T-cell (primary cell): ENCODE measurements around the gene PRDM12. TPM values are rescaled to one million over a fixed set of nuclear protein-coding genes. Genes with fewer than 3 reads are reported as not detected.

Source experiments
- ATAC-seq, 4 experiments: fragments of 200-7000 bp in 3 of 4; fragments of 150-1000 bp in 1 of 4; cut with Tn5 transposase; replicated peaks in 1 of 4; 1 replicate in 3 of 4; 2 replicates in 1 of 4; pipeline ENCODE4 v1.10.0; 2021; ENCODE audit warnings: moderate library complexity in 3 of 4, mild to moderate bottlenecking in 2 of 4, moderate number of reproducible peaks in 1 of 4
- CTCF ChIA-PET, 2 donors: fragments of 300-600 bp; sonication (Branson Sonifier 250); formaldehyde crosslinking; loops; one replicate each; lab custom pipeline; 2022; ENCODE audit warnings: antibody characterized with exemption in 2 of 2; lab: Charles Lee
- POLR2A ChIA-PET, 2 donors: fragments of 300-600 bp; sonication (Branson Sonifier 250); formaldehyde crosslinking; loops; one replicate each; lab custom pipeline; 2022; ENCODE audit warnings: antibody characterized with exemption in 2 of 2; lab: Charles Lee
- DNase-seq, 35 experiments: peaks; one replicate each; pipeline versions ENCODE4 v3.0.0 to v3.0.0-alpha.2; 2013 to 2023
- H3K27ac ChIP-seq: one replicate; pipeline ENCODE4 v1.5.1; 2013; ENCODE audit warnings: low read length
- H3K27me3 ChIP-seq, 2 experiments: replicated peaks in 1 of 2; 1 replicate in 1 of 2; 2 replicates in 1 of 2; pipeline versions ENCODE4 v1.6.1 to v1.7.0; 2013; ENCODE audit warnings: low read length in 1 of 2, mixed read lengths in 1 of 2; ENCODE audit not compliant: control insufficient read depth in 2 of 2, insufficient read depth in 2 of 2; ENCODE audit errors: extremely low read depth in 1 of 2
- H3K36me3 ChIP-seq, 2 donors: 1 replicate in 1 of 2; 2 replicates in 1 of 2; pipeline versions ENCODE4 v1.6.1 to v1.7.0; 2013; ENCODE audit warnings: low read length in 1 of 2; ENCODE audit not compliant: control insufficient read depth in 2 of 2, insufficient read depth in 1 of 2; ENCODE audit errors: extremely low read depth in 1 of 2
- H3K4me1 ChIP-seq, 2 experiments: 1 replicate in 1 of 2; 2 replicates in 1 of 2; pipeline versions ENCODE4 v1.6.1 to v1.7.0; 2013; ENCODE audit warnings: low read length in 2 of 2, mixed read lengths in 1 of 2; ENCODE audit not compliant: insufficient read depth in 2 of 2, control insufficient read depth in 1 of 2; ENCODE audit errors: extremely low read depth in 1 of 2
- H3K4me3 ChIP-seq, 2 donors: 1 replicate in 1 of 2; 2 replicates in 1 of 2; pipeline versions ENCODE4 v1.5.1 to v1.7.0; 2013; ENCODE audit warnings: mild to moderate bottlenecking in 2 of 2, low read length in 1 of 2, moderate library complexity in 1 of 2; ENCODE audit not compliant: control insufficient read depth in 1 of 2; ENCODE audit errors: extremely low read depth in 1 of 2
- H3K9me3 ChIP-seq: 2 replicates; pipeline ENCODE4 v1.7.0; 2013
- H3K27ac Mint-ChIP-seq, 2 donors: one replicate each; pipeline ENCODE4 v1.8.0; 2020 to 2021; ENCODE audit warnings: mild to moderate bottlenecking in 2 of 2, mixed read lengths in 2 of 2
- H3K27me3 Mint-ChIP-seq, 2 donors: one replicate each; pipeline ENCODE4 v1.8.0; 2021 to 2022; ENCODE audit warnings: mixed read lengths in 2 of 2
- H3K36me3 Mint-ChIP-seq: one replicate; pipeline ENCODE4 v1.8.0; 2021; ENCODE audit warnings: mixed read lengths
- H3K4me1 Mint-ChIP-seq, 3 donors: one replicate each; pipeline ENCODE4 v1.8.0; 2020 to 2022; ENCODE audit warnings: mixed read lengths in 3 of 3, mild to moderate bottlenecking in 1 of 3
- H3K4me3 Mint-ChIP-seq, 3 donors: one replicate each; pipeline ENCODE4 v1.8.0; 2020 to 2022; ENCODE audit warnings: mild to moderate bottlenecking in 3 of 3, mixed read lengths in 3 of 3, moderate library complexity in 3 of 3
- H3K9me3 Mint-ChIP-seq, 3 donors: one replicate each; pipeline ENCODE4 v1.8.0; 2020 to 2022; ENCODE audit warnings: mixed read lengths in 3 of 3
- WGBS: methylation state at CpG from one replicate; pipeline ENCODE4 v1.1.5; 2013; ENCODE audit warnings: missing lambda C conversion rate; ENCODE audit not compliant: insufficient coverage; 5-methylcytosine and 5-hydroxymethylcytosine counted together
- total RNA-seq, 35 experiments: library from RNA in 6 of 35; stranded (reverse) in 6 of 35; fragments of 120-200 nt in 1 of 35; gene quantifications; one replicate each; pipeline versions ENCODE4 v1.2.1 to v1.2.4 and lab custom pipeline; 2013 to 2026

The PRDM12 gene
- total RNA-seq, 5 donors from 2014 or later (not counting 1 experiment from before 2014, with no cell fraction given) = 0.13 to 0.19 (median 0.16) TPM; not detected in 2

GRCh38 chr9:130667120-130667435, 2.7 kb downstream of the PRDM12 start:
- Mint-ChIP-seq H3K27ac (no peak overlapping the region), H3K4me1 (peaks cover 20 to 26% (median 25%) of the 10 kb centered on the region in 3 donors), H3K4me3 (no peak overlapping the region), H3K9me3 (no peaks in the 10 kb centered on the region), H3K36me3 (no peaks in the 10 kb centered on the region), H3K27me3 (peaks cover 30 to 61% of the 10 kb centered on the region in 2 donors)
- Histone ChIP-seq H3K4me1 (peaks cover 2 to 43% of the 10 kb centered on the region in 2 experiments), H3K36me3 (no peaks in the 10 kb centered on the region), H3K27me3 (peaks cover 7 to 73% of the 10 kb centered on the region in 2 experiments), H3K9me3 (no peaks in the 10 kb centered on the region), H3K27ac (no peak overlapping the region), H3K4me3 (no peak overlapping the region)
- DNase-seq (no peak), ATAC-seq (no peak)
- CTCF ChIA-PET = no interaction called here
- WGBS = 49% methylated on average over 3 of the region's 4 CpGs
- POLR2A ChIA-PET = no interaction called here

- peaks cover 22 to 51% of the 10 kb centered on the region in 2 donors for H3K27me3 Mint-ChIP-seq
- POLR2A ChIA-PET = interaction anchor here in 1 of 2 donors (0.6 kb wide), 1 partner anchor 18 kb away, joined by 4 read pairs; no protein-coding TSS in a partner anchor
- CTCF ChIA-PET = interaction anchor here in 1 of 2 donors (0.6 kb wide), 1 partner anchor 523 kb away, joined by 3 read pairs; no protein-coding TSS in a partner anchor
Observed at GRCh38 chr9:130668196-130668595, 3.8 kb downstream of the PRDM12 start.

GRCh38 chr9:130668659-130669058, 4.3 kb downstream of the PRDM12 start:
- H3K36me3 Mint-ChIP-seq = no peaks in the 10 kb centered on the region
- H3K27me3 Mint-ChIP-seq = peaks cover 22 to 51% of the 10 kb centered on the region in 2 donors
- no peak for DNase-seq
- H3K4me3 Mint-ChIP-seq = no peak overlapping the region
- POLR2A ChIA-PET = interaction anchor here in 1 of 2 donors (0.6 kb wide), 1 partner anchor 17 kb away, joined by 4 read pairs; no protein-coding TSS in a partner anchor
- no peak overlapping the region for H3K27ac Mint-ChIP-seq
- peaks cover 12 to 14% (median 14%) of the 10 kb centered on the region in 3 donors for H3K4me1 Mint-ChIP-seq
- CTCF ChIA-PET = interaction anchor here in 1 of 2 donors (0.6 kb wide), 1 partner anchor 523 kb away, joined by 3 read pairs; no protein-coding TSS in a partner anchor
- no peak for ATAC-seq
- peaks cover 3 to 62% of the 10 kb centered on the region in 2 experiments for H3K27me3 ChIP-seq
- H3K9me3 Mint-ChIP-seq = no peaks in the 10 kb centered on the region
- H3K4me3 ChIP-seq = no peak overlapping the region
- peaks cover 0 to 27% of the 10 kb centered on the region in 2 experiments for H3K4me1 ChIP-seq
- no peaks in the 10 kb centered on the region for H3K9me3 ChIP-seq
- no peak overlapping the region for H3K27ac ChIP-seq
- WGBS = 74% methylated on average over 10 of the region's 12 CpGs
- H3K36me3 ChIP-seq = no peaks in the 10 kb centered on the region

More at GRCh38 chr9:130668196-130668595, 3.8 kb downstream of the PRDM12 start:
- 97% methylated on average over 13 of the region's 13 CpGs for WGBS
- no peak for DNase-seq
- Mint-ChIP-seq H3K27ac (no peak overlapping the region), H3K4me3 (no peak overlapping the region), H3K4me1 (peaks cover 13 to 17% (median 16%) of the 10 kb centered on the region in 3 donors), H3K36me3 (no peaks in the 10 kb centered on the region), H3K9me3 (no peaks in the 10 kb centered on the region)
- Histone ChIP-seq H3K27me3 (peaks cover 4 to 65% of the 10 kb centered on the region in 2 experiments), H3K36me3 (no peaks in the 10 kb centered on the region), H3K9me3 (no peaks in the 10 kb centered on the region), H3K4me3 (no peak overlapping the region), H3K4me1 (peaks cover under 1 to 31% of the 10 kb centered on the region in 2 experiments), H3K27ac (no peak overlapping the region)
- ATAC-seq = no peak

- peaks cover 3 to 49% of the 10 kb centered on the region in 2 experiments for H3K27me3 ChIP-seq
- no peaks in the 10 kb centered on the region for H3K9me3 ChIP-seq
- Mint-ChIP-seq H3K27me3 (peaks cover 22 to 44% of the 10 kb centered on the region in 2 donors), H3K4me3 (no peak overlapping the region), H3K4me1 (peaks cover 6 to 9% (median 8%) of the 10 kb centered on the region in 3 donors), H3K27ac (no peak overlapping the region), H3K9me3 (no peaks in the 10 kb centered on the region), H3K36me3 (no peaks in the 10 kb centered on the region)
- DNase-seq (no peak), ATAC-seq (no peak)
- H3K4me3 ChIP-seq = no peak overlapping the region
- POLR2A ChIA-PET = no interaction called here
- H3K4me1 ChIP-seq = peaks cover 0 to 15% of the 10 kb centered on the region in 2 experiments
- no peaks in the 10 kb centered on the region for H3K36me3 ChIP-seq
- no peak overlapping the region for H3K27ac ChIP-seq
- CTCF ChIA-PET = no interaction called here
- WGBS = 83% methylated on average over 2 of the region's 4 CpGs
Observed at GRCh38 chr9:130669965-130670364, 5.6 kb downstream of the PRDM12 start.

- Histone ChIP-seq H3K4me1 (peaks cover 0 to 9% of the 10 kb centered on the region in 2 experiments), H3K27ac (no peak overlapping the region), H3K9me3 (no peaks in the 10 kb centered on the region), H3K36me3 (no peaks in the 10 kb centered on the region), H3K27me3 (peaks cover 3 to 42% of the 10 kb centered on the region in 2 experiments), H3K4me3 (no peak overlapping the region)
- ATAC-seq = no peak
- H3K36me3 Mint-ChIP-seq = no peaks in the 10 kb centered on the region
- ChIA-PET POLR2A (no interaction called here), CTCF (no interaction called here)
- H3K27me3 Mint-ChIP-seq = peaks cover 17 to 40% of the 10 kb centered on the region in 2 donors
- no peak overlapping the region for H3K4me3 Mint-ChIP-seq
- WGBS = 79% methylated on average over 3 of the region's 6 CpGs
- peaks cover under 1 to 5% (median 4%) of the 10 kb centered on the region in 3 donors for H3K4me1 Mint-ChIP-seq
- no peaks in the 10 kb centered on the region for H3K9me3 Mint-ChIP-seq
- DNase-seq = no peak
- no peak overlapping the region for H3K27ac Mint-ChIP-seq
Observed at GRCh38 chr9:130670644-130671043, 6.2 kb downstream of the PRDM12 start.

- Histone ChIP-seq H3K27me3 (peaks cover 3 to 24% of the 10 kb centered on the region in 2 experiments), H3K4me3 (no peak overlapping the region), H3K4me1 (no peaks in the 10 kb centered on the region), H3K36me3 (no peaks in the 10 kb centered on the region), H3K9me3 (no peaks in the 10 kb centered on the region), H3K27ac (no peak overlapping the region)
- Mint-ChIP-seq H3K4me3 (no peak overlapping the region), H3K27me3 (peaks cover 12 to 26% of the 10 kb centered on the region in 2 donors), H3K4me1 (no peaks in the 10 kb centered on the region), H3K36me3 (no peaks in the 10 kb centered on the region), H3K9me3 (no peaks in the 10 kb centered on the region), H3K27ac (no peak overlapping the region)
- no peak for DNase-seq
- ChIA-PET POLR2A (interaction anchor here in 1 of 2 donors (0.5 kb wide), 1 partner anchor 8 kb away, joined by 3 read pairs; the partner anchor contains the start of gene PRDM12), CTCF (no interaction called here)
- 92% methylated on average over 7 of the region's 8 CpGs for WGBS
- no peak for ATAC-seq
Observed at GRCh38 chr9:130672466-130672865, 8.1 kb downstream of the PRDM12 start.
